ENCODE results near the gene ACVR1. TPM values are rescaled to one million over a fixed set of nuclear protein-coding genes. Genes with fewer than 3 reads are reported as not detected.

The ACVR1 gene
- total and polyA plus RNA-seq, 2 donors (not counting 3 experiments of a cell fraction or from before 2014, with no cell fraction given) = 24.8 to 33.6 TPM

- dilution Hi-C loops (cut with MboI; ENCODE audit: extremely low pct_ligation_motif_present, low sequenced_read_pairs) = no loop called here
- Histone ChIP-seq H3K79me2 (ENCODE audit: control insufficient read depth, insufficient read depth, low read length) (no peaks in the 10 kb centered on the region), H3K9ac (replicated peaks; ENCODE audit: extremely low read depth, insufficient read depth, low read length) (no peak overlapping the region), H3K36me3 (ENCODE audit: control insufficient read depth in 2 of 2, extremely low read depth in 1 of 2, insufficient read depth in 2 of 2, low read length in 2 of 2) (peaks cover 9 to 10% of the 10 kb centered on the region in 2 experiments), H3K27ac (ENCODE audit: insufficient read depth, low read depth, low read length) (no peak overlapping the region), H3K9me1 (replicated peaks; ENCODE audit: control insufficient read depth, extremely low read depth, insufficient read depth, low read length) (no peaks in the 10 kb centered on the region), H3K27me3 (ENCODE audit: control insufficient read depth in 2 of 2, insufficient read depth in 2 of 2, low read length in 2 of 2) (no peaks in the 10 kb centered on the region), H3K4me2 (ENCODE audit: insufficient read depth, low read length) (no peak overlapping the region), H3K4me1 (ENCODE audit: control insufficient read depth, extremely low read depth, insufficient read depth, low read length) (no peaks in the 10 kb centered on the region), H2AFZ (ENCODE audit: low read depth, low read length) (no peak overlapping the region), H3K9me3 (replicated peaks; ENCODE audit: control insufficient read depth, insufficient read depth, low read length) (no peaks in the 10 kb centered on the region), H4K20me1 (replicated peaks; ENCODE audit: control insufficient read depth, extremely low read depth, insufficient read depth, low read length) (no peaks in the 10 kb centered on the region), H3K4me3 (replicated peaks in 1 of 3; ENCODE audit: insufficient read depth in 1 of 3, low read depth in 1 of 3, low read length in 3 of 3) (no peak overlapping the region)
- BruUV-seq (replicated peaks) = no TSS peak
- CTCF ChIA-PET = interaction anchor here (1.0 kb wide), 1 partner anchor 254 kb away, joined by 3 read pairs; no protein-coding TSS in a partner anchor
- DNase-seq (ENCODE audit: low read depth, low spot score) (no peak), FAIRE-seq (no peak)
- intact Hi-C loops (cut with micrococcal nuclease) = no loop called here
- POLR2A ChIA-PET = no interaction called here
- no peak for TF ChIP-seq GATA2 (IDR thresholded peaks at IDR 0.05; ENCODE audit: insufficient read depth, insufficient read length, low read depth, low read length)
- TF ChIP-seq POLR2A (IDR thresholded peaks at IDR 0.05; ENCODE audit: low read depth, low read length) = no peak
- TF ChIP-seq MYC (IDR thresholded peaks at IDR 0.05; ENCODE audit: low read depth, low read length) = no peak
- TF ChIP-seq EZH2 (IDR thresholded peaks at IDR 0.05; ENCODE audit: borderline replicate concordance, low read depth, low read length, severe bottlenecking) = no peak
- TF ChIP-seq FOS (IDR thresholded peaks at IDR 0.05; ENCODE audit: borderline replicate concordance, insufficient read depth, low read length) = no peak
- TF ChIP-seq JUN (IDR thresholded peaks at IDR 0.05; ENCODE audit: borderline replicate concordance, insufficient read depth, insufficient read length, low read depth) = no peak
- TF ChIP-seq MAX (IDR thresholded peaks at IDR 0.05; ENCODE audit: insufficient read depth, insufficient read length) = no peak
- no peak for TF ChIP-seq POLR2AphosphoS5 (IDR thresholded peaks at IDR 0.05; ENCODE audit: insufficient read depth, low read depth, low read length)
- TF ChIP-seq, protein P1, sequence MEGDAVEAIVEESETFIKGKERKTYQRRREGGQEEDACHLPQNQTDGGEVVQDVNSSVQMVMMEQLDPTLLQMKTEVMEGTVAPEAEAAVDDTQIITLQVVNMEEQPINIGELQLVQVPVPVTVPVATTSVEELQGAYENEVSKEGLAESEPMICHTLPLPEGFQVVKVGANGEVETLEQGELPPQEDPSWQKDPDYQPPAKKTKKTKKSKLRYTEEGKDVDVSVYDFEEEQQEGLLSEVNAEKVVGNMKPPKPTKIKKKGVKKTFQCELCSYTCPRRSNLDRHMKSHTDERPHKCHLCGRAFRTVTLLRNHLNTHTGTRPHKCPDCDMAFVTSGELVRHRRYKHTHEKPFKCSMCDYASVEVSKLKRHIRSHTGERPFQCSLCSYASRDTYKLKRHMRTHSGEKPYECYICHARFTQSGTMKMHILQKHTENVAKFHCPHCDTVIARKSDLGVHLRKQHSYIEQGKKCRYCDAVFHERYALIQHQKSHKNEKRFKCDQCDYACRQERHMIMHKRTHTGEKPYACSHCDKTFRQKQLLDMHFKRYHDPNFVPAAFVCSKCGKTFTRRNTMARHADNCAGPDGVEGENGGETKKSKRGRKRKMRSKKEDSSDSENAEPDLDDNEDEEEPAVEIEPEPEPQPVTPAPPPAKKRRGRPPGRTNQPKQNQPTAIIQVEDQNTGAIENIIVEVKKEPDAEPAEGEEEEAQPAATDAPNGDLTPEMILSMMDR (IDR thresholded peaks at IDR 0.05; ENCODE audit: extremely low read depth in 1 of 2, insufficient read depth in 1 of 2, low read depth in 1 of 2, low read length in 2 of 2) = no peak
Measured at GRCh38 chr2:157769856-157770255, 106.3 kb downstream of the ACVR1 start.

Measured in endothelial cell of umbilical vein (primary cell).